Type B pancreatic cell (in vitro differentiated cells): ENCODE results near the gene CHST15. TPM values are rescaled to one million over a fixed set of nuclear protein-coding genes. Genes with fewer than 3 reads are reported as not detected.

Experiments used
- DNase-seq: peaks from one replicate; pipeline ENCODE4 v3.0.0; 2021; ENCODE audit warnings: mixed read lengths; ENCODE audit not compliant: unreplicated experiment; ENCODE audit errors: extremely low spot score
- H3K27ac Mint-ChIP-seq: 2 replicates; pipeline ENCODE4 v1.8.0; 2021; ENCODE audit warnings: mild to moderate bottlenecking, mixed read lengths
- H3K27me3 Mint-ChIP-seq: 2 replicates; pipeline ENCODE4 v1.8.0; 2021; ENCODE audit warnings: mixed read lengths
- H3K36me3 Mint-ChIP-seq: 2 replicates; pipeline ENCODE4 v1.8.0; 2021; ENCODE audit warnings: mixed read lengths
- H3K4me1 Mint-ChIP-seq: one replicate; pipeline ENCODE4 v1.8.0; 2021; ENCODE audit warnings: mixed read lengths; ENCODE audit not compliant: unreplicated experiment
- H3K4me3 Mint-ChIP-seq: 2 replicates; pipeline ENCODE4 v1.8.0; 2021; ENCODE audit warnings: mild to moderate bottlenecking, mixed read lengths
- H3K9me3 Mint-ChIP-seq: 2 replicates; pipeline ENCODE4 v1.8.0; 2021; ENCODE audit warnings: mixed read lengths
- CTCF ChIP-seq: fragments of 200-600 bp; sonication (generic); conservative IDR thresholded peaks from 2 replicates; pipeline ENCODE4 v1.5.0; 2021; ENCODE audit warnings: antibody characterized with exemption, mild to moderate bottlenecking
- total RNA-seq: library from RNA; stranded (reverse); gene quantifications from 2 replicates; pipeline ENCODE4 v1.2.1, GENCODE V29; 2021; ENCODE audit warnings: low replicate concordance

CHST15 gene
- total RNA-seq, 1 donor from 2014 or later: 22.9 TPM

DNA sequence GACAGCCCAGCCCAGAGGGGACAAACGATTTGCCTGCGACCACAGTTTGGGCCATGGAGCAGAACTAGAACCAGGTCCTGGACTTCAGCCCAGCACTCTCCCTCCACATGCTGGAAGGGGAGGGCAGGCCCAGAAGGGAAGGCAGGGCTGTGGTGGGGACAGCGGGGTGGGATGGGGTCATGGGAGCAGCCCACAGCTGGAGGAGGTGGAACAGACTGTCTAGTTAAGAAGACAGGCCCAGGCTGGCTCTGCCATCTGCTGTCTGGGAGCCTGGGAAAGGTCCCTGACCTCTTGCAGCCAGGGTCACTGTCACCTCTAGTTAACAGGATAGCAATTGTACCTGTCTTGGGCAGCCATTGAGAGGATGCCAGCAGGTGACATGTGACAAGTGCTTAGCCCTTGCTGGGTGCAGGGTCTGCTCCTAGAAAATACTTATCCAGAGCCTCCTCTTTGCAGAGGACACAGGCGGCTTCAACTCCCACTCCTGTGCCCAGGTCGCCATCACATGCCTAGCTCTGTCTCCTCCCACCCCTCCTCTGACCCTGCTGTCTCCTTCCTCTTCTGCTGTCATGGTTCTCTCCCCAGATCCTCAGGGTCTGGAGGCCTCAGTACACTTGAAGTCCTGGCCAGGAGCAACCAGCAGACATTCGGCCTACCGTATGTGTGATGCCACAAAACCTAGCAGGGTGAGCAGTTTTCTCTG lies 37.0 kb upstream of the CHST15 start:
- no peak for DNase-seq
- Mint-ChIP-seq H3K4me1 (peaks cover 14% of the 10 kb centered on the region), H3K36me3 (no peaks in the 10 kb centered on the region), H3K27me3 (no peaks in the 10 kb centered on the region), H3K9me3 (no peaks in the 10 kb centered on the region), H3K27ac (no peak overlapping the region), H3K4me3 (no peak overlapping the region)
- TF ChIP-seq CTCF: no peak

DNA sequence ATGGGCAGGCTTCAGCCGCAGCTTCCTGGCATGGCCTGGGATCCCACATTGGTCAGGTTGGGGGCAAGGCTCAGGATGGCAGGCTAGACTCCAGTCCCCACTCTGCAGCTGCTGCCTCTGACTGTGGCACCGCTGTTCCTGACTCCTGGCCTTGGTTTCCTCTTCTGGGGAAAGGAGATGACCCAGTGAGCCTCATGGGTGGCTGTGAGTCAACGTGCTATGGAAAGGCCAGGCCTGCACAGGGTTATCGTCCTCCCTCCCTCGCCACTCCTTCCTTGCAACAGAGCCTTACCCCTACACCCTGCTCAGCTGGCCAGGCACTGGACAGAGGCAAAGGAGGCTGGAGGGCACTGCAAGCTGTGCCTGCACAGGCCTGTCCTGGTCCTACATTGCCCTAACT lies 36.1 kb upstream of the CHST15 start:
- DNase-seq: no peak
- Mint-ChIP-seq H3K36me3 (no peaks in the 10 kb centered on the region), H3K4me3 (no peak overlapping the region), H3K27ac (no peak overlapping the region), H3K9me3 (no peaks in the 10 kb centered on the region), H3K27me3 (no peaks in the 10 kb centered on the region), H3K4me1 (peaks cover 14% of the 10 kb centered on the region)
- no peak for TF ChIP-seq CTCF

DNA sequence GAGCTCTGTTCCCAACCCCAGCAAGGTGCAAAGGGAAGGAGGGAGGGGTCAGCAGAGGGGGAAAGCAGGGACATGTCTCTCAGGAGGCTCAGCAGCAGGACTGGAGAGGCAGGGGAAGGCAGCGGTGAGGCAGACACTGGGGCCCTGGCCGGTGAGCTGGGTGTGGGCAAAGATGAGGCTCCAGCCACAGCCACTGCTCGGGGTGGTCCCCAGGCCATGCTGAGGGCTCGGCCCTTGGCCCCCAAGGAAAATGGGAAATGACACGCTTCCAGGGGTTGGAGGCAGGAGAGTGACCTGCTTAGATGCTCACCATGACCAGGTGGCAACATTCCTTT lies 35.4 kb upstream of the CHST15 start:
- Mint-ChIP-seq H3K36me3 (no peaks in the 10 kb centered on the region), H3K27me3 (no peaks in the 10 kb centered on the region), H3K4me3 (no peak overlapping the region), H3K9me3 (no peaks in the 10 kb centered on the region), H3K27ac (no peak overlapping the region), H3K4me1 (peaks cover 14% of the 10 kb centered on the region)
- TF ChIP-seq CTCF: no peak
- DNase-seq: no peak

DNA sequence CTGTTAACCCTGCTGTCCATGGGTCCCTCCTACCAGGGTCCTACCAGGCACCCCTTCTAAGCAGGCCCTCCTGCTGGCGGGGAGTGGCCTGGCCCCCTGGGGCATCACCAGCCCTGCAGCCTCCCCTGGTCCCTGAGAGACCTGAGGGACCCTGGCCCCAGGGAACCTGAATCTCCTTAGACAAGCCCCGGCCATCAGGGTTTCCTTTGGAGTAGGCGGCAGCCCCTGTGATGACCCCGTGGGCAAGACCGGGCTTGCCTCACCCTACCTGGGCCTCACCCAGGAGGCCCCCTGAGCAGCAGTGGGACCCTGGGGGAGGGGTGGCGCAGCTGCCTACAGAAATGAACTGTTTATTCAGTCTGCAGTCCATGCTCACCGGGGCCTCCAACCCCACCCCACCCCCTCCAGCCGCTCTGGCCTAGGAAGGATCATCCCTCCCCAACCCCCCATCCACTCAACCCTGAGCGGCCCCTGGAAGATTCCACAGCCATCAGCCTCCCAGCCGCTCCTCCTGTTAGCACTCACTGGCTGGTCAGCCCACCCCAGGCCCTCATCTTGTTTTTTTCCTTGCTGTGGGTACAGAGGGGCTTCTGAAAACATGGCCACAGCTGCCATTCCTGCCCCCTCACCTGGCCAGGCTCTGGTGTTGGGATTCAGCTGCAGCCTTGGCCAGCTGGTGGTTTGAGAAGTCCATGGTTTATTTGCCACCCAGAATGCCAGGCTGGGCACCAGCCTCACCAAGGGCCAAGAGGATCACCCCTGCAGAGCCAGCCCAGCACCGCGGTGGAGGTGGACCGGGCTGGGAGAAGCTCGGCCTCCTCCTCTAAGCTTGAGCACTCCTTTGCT lies 34.8 kb upstream of the CHST15 start:
- Mint-ChIP-seq H3K9me3 (no peaks in the 10 kb centered on the region), H3K4me1 (peaks cover 15% of the 10 kb centered on the region), H3K27me3 (no peaks in the 10 kb centered on the region), H3K27ac (no peak overlapping the region), H3K4me3 (no peak overlapping the region), H3K36me3 (no peaks in the 10 kb centered on the region)
- no peak for TF ChIP-seq CTCF
- DNase-seq: no peak

DNA sequence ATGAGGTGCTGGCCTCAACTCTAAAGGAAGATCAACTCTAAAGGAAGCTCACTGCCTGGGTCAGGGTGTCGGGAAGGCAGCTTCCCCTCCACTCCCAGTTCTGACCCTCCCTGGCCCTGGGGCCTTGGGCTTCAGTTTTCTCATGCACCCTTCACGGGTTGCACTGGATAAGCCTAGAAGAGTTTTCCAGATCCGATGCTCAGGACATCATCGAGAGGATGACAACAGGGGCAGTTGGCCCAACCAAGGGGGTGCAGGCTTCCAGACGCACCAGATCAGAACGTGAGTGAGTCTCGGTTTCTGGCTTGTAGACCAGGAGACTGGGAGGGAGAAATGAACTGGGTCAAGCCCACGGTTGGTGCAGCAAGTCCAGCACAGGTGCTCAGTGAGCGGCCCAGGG lies 34.2 kb upstream of the CHST15 start:
- no peak overlapping the region for H3K4me3 Mint-ChIP-seq

More for the DNA sequence above, 34.2 kb upstream of the CHST15 start:
- Mint-ChIP-seq H3K36me3 (no peaks in the 10 kb centered on the region), H3K4me1 (peaks cover 21% of the 10 kb centered on the region), H3K27ac (no peak overlapping the region), H3K27me3 (no peaks in the 10 kb centered on the region), H3K9me3 (no peaks in the 10 kb centered on the region)
- no peak for TF ChIP-seq CTCF
- DNase-seq: no peak
